ENCODE measurements around the gene IL6R.

- TF ChIP-seq CTCF (IDR thresholded peaks at IDR 0.05; ENCODE audit: insufficient read depth, low read length): no peak
- no peak for TF ChIP-seq POLR2AphosphoS5 (IDR thresholded peaks at IDR 0.05; ENCODE audit: low read depth)
Measured at GRCh38 chr1:154410185-154410827, 5.2 kb downstream of the IL6R start.
